HG03439 (cell line): ENCODE results near the gene TAF4.
"Not testable (repeated sequence)": the region's sequence is repeated elsewhere in the genome, so short reads cannot be mapped to it uniquely, and the experiment has no call there.

Source experiments
- ATAC-seq: cut with Tn5 transposase; IDR thresholded peaks from one replicate; pipeline ENCODE4 v1.9.1; 2021; ENCODE audit warnings: mild to moderate bottlenecking, moderate library complexity; ENCODE audit not compliant: unreplicated experiment

The TAF4 gene

GRCh38 chr20:61981691-61982090 is 84.0 kb downstream of the TAF4 start:
- not testable (repeated sequence) for ATAC-seq

GRCh38 chr20:61980647-61981583 is 84.8 kb downstream of the TAF4 start:
- no peak for ATAC-seq

- ATAC-seq, result no peak
Observed at GRCh38 chr20:61979701-61980635, 85.7 kb downstream of the TAF4 start.

- no peak for ATAC-seq
Observed at GRCh38 chr20:61979090-61979489, 86.6 kb downstream of the TAF4 start.

- no peak for ATAC-seq
Observed at GRCh38 chr20:61978491-61978890, 87.2 kb downstream of the TAF4 start.

GRCh38 chr20:61977419-61977786 is 88.3 kb downstream of the TAF4 start:
- no peak for ATAC-seq

- ATAC-seq, result no peak
Observed at GRCh38 chr20:61976644-61977418, 88.8 kb downstream of the TAF4 start.

GRCh38 chr20:61976263-61976643 is 89.4 kb downstream of the TAF4 start:
- no peak for ATAC-seq

GRCh38 chr20:61975407-61976129 is 90.1 kb downstream of the TAF4 start:
- ATAC-seq, result no peak

GRCh38 chr20:61974357-61974665 is 91.4 kb downstream of the TAF4 start:
- ATAC-seq, result no peak

GRCh38 chr20:61973515-61974356 is 91.9 kb downstream of the TAF4 start:
- ATAC-seq, result no peak

- no peak for ATAC-seq
Observed at GRCh38 chr20:61972636-61973508, 92.8 kb downstream of the TAF4 start.

GRCh38 chr20:61971595-61971994 is 94.1 kb downstream of the TAF4 start:
- not testable (repeated sequence) for ATAC-seq

GRCh38 chr20:61970357-61970756 is 95.3 kb downstream of the TAF4 start:
- no peak for ATAC-seq

GRCh38 chr20:61969806-61970205 is 95.9 kb downstream of the TAF4 start:
- ATAC-seq, result no peak

GRCh38 chr20:61968932-61969331 is 96.7 kb downstream of the TAF4 start:
- no peak for ATAC-seq

- ATAC-seq, result no peak
Observed at GRCh38 chr20:61968036-61968810, 97.5 kb downstream of the TAF4 start.

GRCh38 chr20:61967300-61967699 is 98.4 kb downstream of the TAF4 start:
- ATAC-seq, result no peak
